Posterior cingulate gyrus (tissue), 11 donors: ENCODE measurements around the gene VMP1.
"Not testable (repeated sequence)": the region's sequence is repeated elsewhere in the genome, so short reads cannot be mapped to it uniquely, and the experiment has no call there.

Experiments used
- DNase-seq, 10 donors: peaks; one replicate each; pipeline versions ENCODE4 v3.0.0 to v3.0.0-alpha.2; 2020 to 2021; ENCODE audit warnings: mixed read lengths in 3 of 10
- intact Hi-C: fragments of 100-400 bp; cut with DNase I; formaldehyde crosslinking; loops from one replicate; pipeline ENCODE4 v1.15.1; 2023

Gene VMP1

DNA sequence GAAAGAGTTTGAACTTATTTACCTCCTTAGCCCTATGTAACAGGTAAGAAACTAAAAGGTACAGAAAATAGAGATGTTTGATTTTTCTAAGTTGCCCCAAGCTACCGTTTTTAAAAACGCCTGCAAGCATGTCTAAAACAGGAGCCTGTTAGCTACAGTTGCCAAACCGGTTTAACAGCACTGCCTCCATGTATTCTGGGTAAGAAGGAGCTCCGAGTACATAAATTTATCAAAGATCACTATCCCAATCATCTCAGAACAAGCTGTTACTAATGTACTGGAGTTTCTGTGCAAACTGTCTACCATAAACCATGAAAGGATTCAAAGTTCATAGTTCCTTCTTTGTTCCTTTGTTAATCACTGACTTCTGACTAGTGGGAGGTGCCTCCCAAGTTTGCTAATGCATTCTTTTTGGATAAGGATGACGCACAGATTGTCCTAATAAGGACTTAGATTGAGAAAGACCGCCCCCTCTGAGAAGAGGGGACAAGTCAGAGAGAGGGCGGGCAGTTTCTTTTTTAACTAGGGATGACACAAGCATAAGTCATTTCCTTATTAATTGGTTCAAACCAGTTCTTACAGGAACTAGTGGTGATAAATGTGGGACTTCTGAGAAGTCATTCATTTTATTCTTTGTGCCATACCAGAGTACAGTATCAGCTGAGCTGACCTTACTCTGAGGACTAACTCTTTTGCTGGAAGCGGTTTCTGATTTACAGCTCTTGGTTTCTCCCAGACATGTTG, 130.0 kb downstream of the VMP1 start:
- intact Hi-C loops = no loop called here
- DNase-seq = no peak

DNA sequence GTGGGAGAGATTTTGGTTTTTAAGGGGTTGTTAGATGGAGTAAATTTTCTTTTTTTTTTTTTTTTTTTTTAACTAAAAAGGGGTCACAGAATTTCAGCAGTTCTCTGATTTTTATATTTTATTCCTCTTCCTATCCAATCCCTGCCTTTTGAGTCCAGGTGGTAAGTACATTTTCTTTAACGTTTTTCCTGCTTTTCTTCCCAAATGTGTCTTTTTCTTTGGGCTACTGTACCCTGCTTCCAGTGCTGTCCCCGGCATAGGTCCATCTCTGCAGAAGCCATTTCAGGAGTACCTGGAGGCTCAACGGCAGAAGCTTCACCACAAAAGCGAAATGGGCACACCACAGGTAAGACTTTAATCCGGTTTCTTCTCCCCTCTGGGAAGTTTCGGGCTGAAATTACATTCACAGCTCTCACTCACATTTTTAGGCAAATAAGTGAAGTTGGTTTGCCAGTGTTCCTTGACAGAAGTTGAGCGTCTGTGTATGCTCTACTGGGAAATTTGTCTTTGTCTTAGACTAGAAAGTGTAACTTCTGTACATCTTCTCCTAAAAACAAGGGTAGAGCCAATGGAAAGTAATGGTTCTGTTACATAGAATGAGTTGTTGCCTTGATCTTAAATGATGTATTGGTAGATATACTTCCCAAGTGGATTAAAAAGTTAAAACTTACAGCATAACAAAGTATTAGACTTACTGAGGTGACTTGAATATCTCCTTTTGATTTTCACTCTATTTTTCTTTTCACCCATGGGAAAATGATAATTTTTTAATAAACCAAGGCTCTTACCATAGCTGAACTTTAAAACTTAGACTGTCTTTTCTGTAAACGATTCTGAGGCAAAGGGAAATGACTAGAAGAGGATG, 130.8 kb downstream of the VMP1 start:
- no peak for DNase-seq
- intact Hi-C loops = no loop called here

GRCh38 chr17:59839651-59840328, 132.3 kb downstream of the VMP1 start:
- intact Hi-C loops = no loop called here
- no peak for DNase-seq

DNA sequence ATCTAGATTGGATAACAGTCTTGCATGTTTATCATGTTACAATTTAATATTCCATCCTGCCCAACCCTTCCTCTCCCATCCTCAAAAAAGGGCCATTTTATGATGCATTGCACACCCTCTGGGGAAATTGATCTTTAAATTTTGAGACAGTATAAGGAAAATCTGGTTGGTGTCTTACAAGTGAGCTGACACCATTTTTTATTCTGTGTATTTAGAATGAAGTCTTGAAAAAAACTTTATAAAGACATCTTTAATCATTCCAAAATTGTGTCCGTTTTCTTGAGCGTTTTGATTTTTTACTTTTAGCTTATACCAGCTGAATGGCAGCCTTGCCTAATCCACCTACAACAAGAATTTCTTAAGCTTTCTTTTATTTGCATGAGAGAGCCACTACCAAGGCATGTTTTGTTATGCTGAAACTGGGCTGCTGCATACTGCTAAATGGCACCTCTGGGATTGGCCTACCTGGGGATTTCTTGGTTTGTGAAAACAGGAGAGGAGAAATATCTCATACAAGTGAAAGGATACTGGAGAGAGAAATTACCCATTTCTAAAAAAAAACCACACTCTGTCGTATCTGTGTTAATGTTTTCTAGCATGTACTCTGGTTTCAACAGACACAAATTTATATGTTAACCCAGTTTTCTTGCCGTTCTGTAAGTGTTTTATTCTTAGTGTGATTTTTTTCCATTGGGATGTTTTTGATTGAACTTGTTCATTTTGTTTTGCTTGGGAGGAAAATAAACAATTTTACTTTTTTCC, 133.1 kb downstream of the VMP1 start:
- no peak for DNase-seq
- intact Hi-C loops = no loop called here

DNA sequence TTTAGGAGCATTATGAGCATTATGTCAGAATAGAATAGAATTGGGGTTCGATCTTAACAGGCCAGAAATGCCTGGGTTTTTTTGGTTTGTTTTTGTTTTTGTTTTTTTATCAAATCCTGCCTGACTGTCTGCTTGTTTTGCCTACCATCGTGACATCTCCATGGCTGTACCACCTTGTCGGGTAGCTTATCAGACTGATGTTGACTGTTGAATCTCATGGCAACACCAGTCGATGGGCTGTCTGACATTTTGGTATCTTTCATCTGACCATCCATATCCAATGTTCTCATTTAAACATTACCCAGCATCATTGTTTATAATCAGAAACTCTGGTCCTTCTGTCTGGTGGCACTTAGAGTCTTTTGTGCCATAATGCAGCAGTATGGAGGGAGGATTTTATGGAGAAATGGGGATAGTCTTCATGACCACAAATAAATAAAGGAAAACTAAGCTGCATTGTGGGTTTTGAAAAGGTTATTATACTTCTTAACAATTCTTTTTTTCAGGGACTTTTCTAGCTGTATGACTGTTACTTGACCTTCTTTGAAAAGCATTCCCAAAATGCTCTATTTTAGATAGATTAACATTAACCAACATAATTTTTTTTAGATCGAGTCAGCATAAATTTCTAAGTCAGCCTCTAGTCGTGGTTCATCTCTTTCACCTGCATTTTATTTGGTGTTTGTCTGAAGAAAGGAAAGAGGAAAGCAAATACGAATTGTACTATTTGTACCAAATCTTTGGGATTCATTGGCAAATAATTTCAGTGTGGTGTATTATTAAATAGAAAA, 133.8 kb downstream of the VMP1 start:
- DNase-seq, intact Hi-C loops: not testable (repeated sequence)

DNA sequence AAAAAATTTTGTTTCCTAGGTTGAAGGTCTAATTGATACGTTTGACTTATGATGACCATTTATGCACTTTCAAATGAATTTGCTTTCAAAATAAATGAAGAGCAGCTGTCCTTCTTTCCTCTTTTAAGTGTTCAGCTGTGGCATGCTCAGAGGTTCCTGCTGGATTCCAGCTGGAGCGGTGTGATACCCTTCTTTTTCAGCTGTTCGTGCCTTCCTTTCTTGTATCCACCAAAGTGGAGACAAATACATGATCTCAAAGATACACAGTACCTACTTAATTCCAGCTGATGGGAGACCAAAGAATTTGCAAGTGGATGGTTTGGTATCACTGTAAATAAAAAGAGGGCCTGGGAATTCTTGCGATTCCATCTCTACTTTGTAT, 134.4 kb downstream of the VMP1 start:
- DNase-seq, intact Hi-C loops: not testable (repeated sequence)

GRCh38 chr17:59842901-59843652, 135.6 kb downstream of the VMP1 start:
- no peak for DNase-seq
- intact Hi-C loops = no loop called here

GRCh38 chr17:59844884-59845594, 137.6 kb downstream of the VMP1 start:
- DNase-seq = no peak
- intact Hi-C loops = no loop called here

DNA sequence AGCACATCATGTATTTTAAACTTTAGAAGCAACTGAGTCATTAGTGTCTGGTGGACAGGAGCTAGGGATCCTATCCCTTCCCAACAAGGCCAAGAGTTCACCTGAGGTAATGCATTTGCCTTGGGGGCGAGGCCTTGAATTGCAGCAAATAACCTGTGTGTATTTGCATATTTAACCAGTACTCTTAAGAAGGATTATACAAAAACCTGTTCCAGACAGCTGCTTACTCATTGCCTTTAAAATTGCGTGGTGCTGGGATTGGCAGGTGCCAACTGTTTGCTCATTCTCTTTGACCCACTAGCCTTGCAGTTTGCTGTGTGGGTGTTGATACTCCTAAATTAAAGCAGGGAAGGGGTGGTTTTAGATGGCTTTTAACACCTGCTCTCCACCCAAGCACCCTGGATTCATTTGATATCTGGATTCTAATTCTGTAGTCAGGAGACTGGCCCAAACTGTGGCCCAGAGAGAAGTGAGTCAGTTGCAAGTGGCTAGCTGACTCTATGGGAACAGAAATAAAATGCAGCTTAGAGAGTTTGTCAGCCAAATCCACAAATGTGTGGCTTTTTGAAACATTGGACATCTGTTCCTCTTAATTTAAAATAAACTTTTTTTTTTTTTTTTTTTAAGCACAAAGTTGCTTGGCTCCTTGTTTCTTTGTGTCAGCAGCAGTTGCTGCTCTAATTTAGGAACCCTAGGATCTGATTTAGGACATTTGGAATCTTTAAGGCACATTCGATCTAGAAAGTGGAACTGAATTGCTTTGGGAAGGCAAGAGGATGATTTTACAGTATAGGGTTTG, 138.3 kb downstream of the VMP1 start:
- peak in 3 of 10 donors; percentile 5 to 67 (median 22) for DNase-seq
- intact Hi-C loops = no loop called here

DNA sequence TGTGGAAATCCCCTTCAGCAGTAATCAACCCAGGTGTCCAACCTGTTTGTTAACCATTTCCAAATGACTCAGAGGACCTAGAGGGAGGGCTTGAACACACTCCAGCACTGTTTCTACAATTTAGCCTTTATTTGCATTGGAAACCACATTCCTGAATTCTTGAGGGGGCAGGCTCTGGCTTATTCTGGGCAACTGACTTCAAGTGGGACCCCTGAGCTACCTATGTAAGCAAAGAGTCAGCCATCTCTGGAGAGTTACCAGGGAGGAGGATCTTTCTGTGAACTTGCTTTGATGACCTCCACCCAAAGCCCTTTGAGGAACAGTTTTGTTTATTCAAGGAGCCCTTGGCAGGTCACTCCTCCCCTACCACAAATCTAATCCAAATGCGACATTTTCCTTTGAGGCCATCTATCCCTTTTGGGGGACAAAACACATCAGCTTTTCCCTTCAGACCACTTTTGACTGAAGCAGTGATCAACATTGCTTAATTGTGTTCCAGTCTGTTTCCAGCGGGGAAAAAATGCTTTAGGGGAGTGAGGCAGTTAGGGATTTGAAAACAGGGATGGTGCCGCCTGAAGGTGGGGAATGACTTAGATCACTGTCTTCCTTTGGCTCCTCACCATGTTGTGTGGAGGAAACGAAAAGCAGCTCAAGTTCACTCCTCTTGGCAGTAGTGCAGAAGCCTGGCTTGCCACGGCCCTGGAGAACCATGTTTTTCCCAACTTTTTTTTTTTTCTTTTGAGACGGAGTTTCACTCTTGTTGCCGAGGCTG, 139.1 kb downstream of the VMP1 start:
- peak in 4 of 10 donors; percentile 3 to 27 (median 14) for DNase-seq
- intact Hi-C loops = no loop called here

DNA sequence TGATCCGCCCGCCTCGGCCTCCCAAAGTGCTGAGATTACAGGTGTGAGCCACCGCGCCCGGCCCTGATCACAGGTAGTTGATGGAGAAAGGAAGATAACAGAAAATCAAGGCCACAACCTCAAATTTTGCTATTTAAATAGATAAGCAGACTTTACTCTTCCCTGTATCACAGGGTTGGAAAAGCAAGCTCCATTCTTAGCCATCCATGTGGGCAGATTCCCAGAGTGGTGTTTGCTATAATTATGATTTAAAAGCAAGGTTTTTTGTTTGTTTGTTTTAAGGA, 140.9 kb downstream of the VMP1 start:
- intact Hi-C loops = no loop called here

DNA sequence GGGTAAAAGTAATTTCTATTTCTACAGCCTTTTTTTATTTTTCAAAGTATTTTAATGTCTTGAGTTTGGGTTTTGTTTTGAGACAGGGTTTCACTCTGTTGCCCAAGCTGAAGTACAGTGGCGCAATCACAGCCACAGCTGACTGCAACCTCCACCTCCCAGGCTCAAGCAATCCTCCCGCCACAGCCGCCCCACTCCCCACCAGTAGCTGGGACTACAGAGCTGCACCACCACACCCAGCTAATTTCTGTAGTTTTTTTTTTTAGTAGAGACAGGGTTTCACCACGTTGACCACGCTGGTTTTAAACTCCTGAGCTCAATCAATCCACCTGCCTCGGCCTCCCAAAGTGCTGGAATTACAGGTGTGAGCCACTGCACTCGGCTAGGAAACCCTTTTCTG, 141.3 kb downstream of the VMP1 start:
- DNase-seq = peak in 2 of 10 donors; percentile 26 to 86
- intact Hi-C loops = no loop called here

More for the DNA sequence above, 140.9 kb downstream of the VMP1 start:
- DNase-seq = no peak

- DNase-seq, intact Hi-C loops: not testable (repeated sequence)
These were observed 142.9 kb downstream of the VMP1 start for GRCh38 chr17:59850311-59850710.

DNA sequence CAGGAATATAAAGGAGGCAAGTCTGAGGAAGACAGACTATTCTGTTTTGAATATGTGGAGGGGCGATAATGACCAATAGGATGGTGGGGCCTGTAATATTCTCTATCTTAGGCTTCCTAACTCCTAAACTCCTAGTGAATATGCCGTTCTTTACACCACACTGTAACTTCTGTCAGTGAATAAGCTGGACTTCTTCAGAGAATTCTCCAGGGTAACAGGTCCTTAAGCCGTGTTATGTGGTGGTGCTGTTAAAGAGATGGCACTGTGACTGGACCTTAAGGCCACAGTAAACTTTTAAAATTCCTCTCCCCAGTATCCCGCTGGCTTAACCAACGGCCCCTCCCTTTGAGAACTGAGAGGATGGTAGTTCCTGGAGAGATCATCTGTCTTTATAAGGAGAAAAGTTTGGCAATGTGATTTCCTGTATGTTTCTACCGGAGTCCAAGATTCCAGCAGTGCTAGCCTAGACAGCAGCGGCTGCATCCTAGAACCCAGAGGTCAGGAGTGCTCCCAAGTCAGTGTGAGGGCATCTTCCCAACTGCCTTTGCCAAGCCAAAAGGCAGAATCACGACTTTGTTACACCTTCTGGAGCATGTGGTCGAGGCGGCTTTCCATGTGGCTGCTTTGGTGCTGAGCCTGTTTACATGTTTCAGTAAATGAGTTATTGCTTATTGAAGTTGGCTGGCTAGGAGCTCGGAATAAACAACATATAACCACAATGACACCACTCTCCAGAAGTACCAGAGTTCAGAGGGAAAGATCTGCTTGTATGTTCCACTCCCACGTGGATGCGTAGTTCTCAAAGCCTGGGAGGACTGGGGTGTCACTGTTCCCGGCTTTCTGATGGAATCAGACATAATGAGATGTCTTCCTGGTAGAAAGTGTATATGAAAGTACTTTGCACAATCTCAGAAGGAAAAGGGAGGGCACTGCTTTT, 144.3 kb downstream of the VMP1 start:
- no peak for DNase-seq
- intact Hi-C loops = no loop called here

- intact Hi-C loops, DNase-seq: not testable (repeated sequence)
These were observed 145.4 kb downstream of the VMP1 start for GRCh38 chr17:59852847-59853167.
